Upper lobe of right lung (tissue), 1 donor: ENCODE measurements around the gene ITPK1. TPM values are rescaled to one million over a fixed set of nuclear protein-coding genes. Genes with fewer than 3 reads are reported as not detected.

ENCODE experiments used
- ATAC-seq: fragments of 200-7000 bp; cut with Tn5 transposase; one replicate; pipeline ENCODE4 v1.9.1; 2020; ENCODE audit warnings: mild to moderate bottlenecking, moderate library complexity
- DNase-seq: peaks from one replicate; pipeline ENCODE4 v3.0.0-alpha.2; 2020
- H3K27ac ChIP-seq: fragments of 200-600 bp; one replicate; pipeline ENCODE4 v1.8.0; 2022
- H3K27me3 ChIP-seq: fragments of 200-600 bp; one replicate; pipeline ENCODE4 v1.8.0; 2022; ENCODE audit warnings: mild to moderate bottlenecking
- H3K36me3 ChIP-seq: fragments of 200-600 bp; one replicate; pipeline ENCODE4 v1.8.0; 2022
- H3K4me1 ChIP-seq: fragments of 200-600 bp; one replicate; pipeline ENCODE4 v1.8.0; 2022
- H3K4me3 ChIP-seq: fragments of 200-600 bp; one replicate; pipeline ENCODE4 v1.8.0; 2022; ENCODE audit warnings: mild to moderate bottlenecking
- H3K9me3 ChIP-seq: fragments of 200-600 bp; one replicate; pipeline ENCODE4 v1.8.0; 2022
- CTCF ChIP-seq: fragments of 200-600 bp; IDR thresholded peaks from one replicate; pipeline ENCODE4 v1.8.0; 2022; ENCODE audit warnings: antibody characterized with exemption
- intact Hi-C: fragments of 100-400 bp; cut with DNase I; formaldehyde crosslinking; loops from one replicate; pipeline ENCODE4 v1.11.0; 2022
- total RNA-seq: library from RNA; stranded (reverse); fragmentation: NEBNext Ultra II Directional; extraction: Animal tissue kit (Norgen Biotek cat#: 25700); gene quantifications from one replicate; pipeline ENCODE4 v1.2.1, GENCODE V29; 2021
- donor health status: DM: no; HTN: yes; CAD: no; lungs with severe emphysema.

Gene ITPK1
- total RNA-seq, 1 donor from 2014 or later, result 96.9 TPM

- DNase-seq (no peak), ATAC-seq (no peak)
- Histone ChIP-seq H3K36me3 (peaks cover 19% of the 10 kb centered on the region), H3K27me3 (no peaks in the 10 kb centered on the region), H3K9me3 (no peaks in the 10 kb centered on the region), H3K4me3 (no peak overlapping the region), H3K27ac (no peak overlapping the region), H3K4me1 (peaks cover 21% of the 10 kb centered on the region)
- intact Hi-C loops, result no loop called here
- no peak for TF ChIP-seq CTCF
Measured at GRCh38 chr14:92962831-92963095, 153.0 kb downstream of the ITPK1 start.

GRCh38 chr14:92962031-92962830 is 153.5 kb downstream of the ITPK1 start:
- Histone ChIP-seq H3K4me1 (peaks cover 21% of the 10 kb centered on the region), H3K27me3 (no peaks in the 10 kb centered on the region), H3K36me3 (peaks cover 23% of the 10 kb centered on the region), H3K27ac (no peak overlapping the region), H3K9me3 (no peaks in the 10 kb centered on the region), H3K4me3 (no peak overlapping the region)
- no peak for TF ChIP-seq CTCF
- no peak for ATAC-seq
- intact Hi-C loops, result no loop called here
- DNase-seq, result no peak

GRCh38 chr14:92961567-92961855 is 154.2 kb downstream of the ITPK1 start:
- H3K4me1 ChIP-seq, result peaks cover 21% of the 10 kb centered on the region
- peaks cover 30% of the 10 kb centered on the region for H3K36me3 ChIP-seq
- H3K4me3 ChIP-seq, result no peak overlapping the region
- DNase-seq, result no peak
- H3K27me3 ChIP-seq, result no peaks in the 10 kb centered on the region
- H3K9me3 ChIP-seq, result no peaks in the 10 kb centered on the region
- no peak for ATAC-seq
- TF ChIP-seq CTCF, result no peak
- intact Hi-C loops, result no loop called here
- no peak overlapping the region for H3K27ac ChIP-seq

- no peak for DNase-seq
- ATAC-seq, result no peak
- H3K4me1 ChIP-seq, result peaks cover 21% of the 10 kb centered on the region
- H3K9me3 ChIP-seq, result no peaks in the 10 kb centered on the region
- intact Hi-C loops, result no loop called here
- no peaks in the 10 kb centered on the region for H3K27me3 ChIP-seq
- peaks cover 36% of the 10 kb centered on the region for H3K36me3 ChIP-seq
- TF ChIP-seq CTCF, result no peak
- no peak overlapping the region for H3K4me3 ChIP-seq
- no peak overlapping the region for H3K27ac ChIP-seq
Measured at GRCh38 chr14:92960706-92961566, 154.8 kb downstream of the ITPK1 start.

- Histone ChIP-seq H3K27ac (no peak overlapping the region), H3K4me3 (no peak overlapping the region), H3K9me3 (no peaks in the 10 kb centered on the region), H3K27me3 (no peaks in the 10 kb centered on the region), H3K36me3 (peaks cover 42% of the 10 kb centered on the region), H3K4me1 (peaks cover 19% of the 10 kb centered on the region)
- intact Hi-C loops, result loop anchor here (10.0 kb wide), 1 partner anchor 175 kb away; no protein-coding TSS in a partner anchor
- DNase-seq, result no peak
- TF ChIP-seq CTCF, result no peak
- ATAC-seq, result no peak
Measured at GRCh38 chr14:92959761-92960680, 155.7 kb downstream of the ITPK1 start.
